Gastrocnemius medialis (tissue), 4 donors: ENCODE data around the gene GRIP2. TPM values are rescaled to one million over a fixed set of nuclear protein-coding genes. Genes with fewer than 3 reads are reported as not detected.

Experiments used
- ATAC-seq, 2 donors: fragments of 150-250 bp; one replicate each; pipeline ENCODE4 v1.9.1; 2016
- DNase-seq, 2 donors: peaks; one replicate each; pipeline ENCODE4 v3.0.0-alpha.2; 2019
- H3K27ac ChIP-seq, 4 donors: fragments of 200-600 bp; sonication (generic); 1 replicate in 1 of 4; 2 replicates in 3 of 4; pipeline ENCODE4 v1.5.1; 2016 to 2018; ENCODE audit warnings: mild to moderate bottlenecking in 2 of 4, moderate library complexity in 1 of 4
- H3K27me3 ChIP-seq, 3 donors: fragments of 200-600 bp; sonication (generic) in 2 of 3; 1 replicate in 1 of 3; 2 replicates in 2 of 3; pipeline versions ENCODE4 v1.5.1 to v1.6.0; 2016 to 2019; ENCODE audit warnings: mild to moderate bottlenecking in 1 of 3, moderate library complexity in 1 of 3
- H3K36me3 ChIP-seq, 2 donors: fragments of 200-600 bp; sonication (generic) in 1 of 2; one replicate each; pipeline ENCODE4 v1.5.1; 2017 to 2018
- H3K4me1 ChIP-seq, 2 donors: fragments of 200-600 bp; sonication (generic) in 1 of 2; one replicate each; pipeline ENCODE4 v1.5.1; 2016 to 2017; ENCODE audit warnings: mild to moderate bottlenecking in 2 of 2
- H3K4me3 ChIP-seq, 4 donors: fragments of 200-600 bp; sonication (generic) in 3 of 4; 1 replicate in 1 of 4; 2 replicates in 3 of 4; pipeline ENCODE4 v1.5.1; 2016 to 2019; ENCODE audit warnings: mild to moderate bottlenecking in 2 of 4
- H3K9me3 ChIP-seq, 3 donors: fragments of 200-600 bp; sonication (generic) in 2 of 3; 1 replicate in 1 of 3; 2 replicates in 2 of 3; pipeline ENCODE4 v1.5.1; 2016 to 2019
- CTCF ChIP-seq, 5 experiments: fragments of 450-650 bp in 3 of 5; fragments of 200-600 bp in 2 of 5; sonication (generic) in 2 of 5; IDR thresholded peaks in 4 of 5; conservative IDR thresholded peaks in 1 of 5; 1 replicate in 4 of 5; 2 replicates in 1 of 5; pipeline ENCODE4 v1.5.1; 2016 to 2019; ENCODE audit warnings: antibody characterized with exemption in 5 of 5, mild to moderate bottlenecking in 3 of 5, moderate library complexity in 3 of 5
- POLR2A ChIP-seq, 2 donors: fragments of 450-650 bp; IDR thresholded peaks; one replicate each; pipeline ENCODE4 v1.6.1; 2017; ENCODE audit warnings: antibody characterized with exemption in 2 of 2, mild to moderate bottlenecking in 2 of 2, moderate library complexity in 2 of 2
- in situ Hi-C, 4 donors: fragments of 200-750 bp; cut with MboI; loops; one replicate each; pipeline versions ENCODE4 v1.15.0 to v1.8.0; 2017; ENCODE audit warnings: low sequenced_read_pairs in 4 of 4
- intact Hi-C: fragments of 100-400 bp; cut with DNase I; formaldehyde crosslinking; loops from one replicate; pipeline ENCODE4 v1.15.1; 2023; ENCODE audit warnings: low total_unique reads
- total RNA-seq, 4 donors: library from RNA; depleted of rRNA; stranded (reverse); fragments of >200 nt; gene quantifications; one replicate each; pipeline versions ENCODE4 v1.1.0 to v1.2.3, GENCODE V29; 2016

GRIP2 gene
- total RNA-seq, 4 donors from 2014 or later = 2.8 to 12.6 (median 4.6) TPM

GRCh38 chr3:14541646-14542045 is 1.5 kb upstream of the GRIP2 start:
- intact Hi-C loops (no loop called here), in situ Hi-C loops (no loop called here)
- Histone ChIP-seq H3K4me3 (no peak overlapping the region), H3K27me3 (no peaks in the 10 kb centered on the region), H3K27ac (peak overlapping the region; percentile 94 to 97 (median 94)), H3K9me3 (no peaks in the 10 kb centered on the region), H3K36me3 (no peaks in the 10 kb centered on the region), H3K4me1 (peaks cover 51 to 53% of the 10 kb centered on the region in 2 donors)
- no peak for ATAC-seq
- TF ChIP-seq CTCF (IDR thresholded peaks at IDR 0.05 in 4 of 5, conservative IDR thresholded peaks at IDR 0.05 in 1 of 5) = no peak
- no peak for DNase-seq

- Histone ChIP-seq H3K27ac (peak overlapping the region; percentile 94 to 97 (median 94)), H3K27me3 (no peaks in the 10 kb centered on the region), H3K4me1 (peaks cover 59 to 61% of the 10 kb centered on the region in 2 donors), H3K4me3 (peak overlapping the region; percentile 54 to 74 (median 55)), H3K9me3 (no peaks in the 10 kb centered on the region), H3K36me3 (no peaks in the 10 kb centered on the region)
- intact Hi-C loops = loop anchor here (1.0 kb wide), 1 partner anchor 17 kb away; no protein-coding TSS in a partner anchor
- no peak for TF ChIP-seq POLR2A (IDR thresholded peaks at IDR 0.05)
- no peak for TF ChIP-seq CTCF (IDR thresholded peaks at IDR 0.05 in 4 of 5, conservative IDR thresholded peaks at IDR 0.05 in 1 of 5)
- in situ Hi-C loops = no loop called here
- DNase-seq (peak; percentile 85 to 96), ATAC-seq (peak; percentile 72 to 73)
These were observed 761 bp upstream of the GRIP2 start for GRCh38 chr3:14540821-14541385.

GRCh38 chr3:14539384-14539741 is 779 bp downstream of the GRIP2 start:
- Histone ChIP-seq H3K36me3 (no peaks in the 10 kb centered on the region), H3K4me1 (peaks cover 74 to 76% of the 10 kb centered on the region in 2 donors), H3K9me3 (no peaks in the 10 kb centered on the region), H3K4me3 (peak overlapping the region; percentile 54 to 74 (median 55)), H3K27ac (peak overlapping the region; percentile 94 to 97 (median 94)), H3K27me3 (no peaks in the 10 kb centered on the region)
- intact Hi-C loops (loop anchor here (5.0 kb wide), 1 partner anchor 217 kb away; no protein-coding TSS in a partner anchor), in situ Hi-C loops (no loop called here)
- DNase-seq (peak in 1 of 2 donors; percentile 58), ATAC-seq (peak; percentile 25 to 31)
- TF ChIP-seq CTCF (IDR thresholded peaks at IDR 0.05 in 4 of 5, conservative IDR thresholded peaks at IDR 0.05 in 1 of 5) (no peak), POLR2A (IDR thresholded peaks at IDR 0.05) (no peak)

GRCh38 chr3:14538451-14539088 is 1.6 kb downstream of the GRIP2 start:
- Histone ChIP-seq H3K9me3 (no peaks in the 10 kb centered on the region), H3K27ac (peak overlapping the region; percentile 94 to 97 (median 94)), H3K27me3 (no peaks in the 10 kb centered on the region), H3K4me1 (peaks cover 80 to 82% of the 10 kb centered on the region in 2 donors), H3K36me3 (no peaks in the 10 kb centered on the region), H3K4me3 (peak overlapping the region; percentile 54 to 74 (median 55))
- in situ Hi-C loops (no loop called here), intact Hi-C loops (loop anchor here (5.0 kb wide), 1 partner anchor 216 kb away; no protein-coding TSS in a partner anchor)
- DNase-seq (no peak), ATAC-seq (no peak)
- TF ChIP-seq POLR2A (IDR thresholded peaks at IDR 0.05) (no peak), CTCF (IDR thresholded peaks at IDR 0.05 in 4 of 5, conservative IDR thresholded peaks at IDR 0.05 in 1 of 5) (no peak)
